K562 (cell line): ENCODE data around the gene ABCC6. TPM values are rescaled to one million over a fixed set of nuclear protein-coding genes. Genes with fewer than 3 reads are reported as not detected.

ENCODE experiments used
- ATAC-seq: fragments of 200-7000 bp; cut with Tn5 transposase; 3 replicates; pipeline ENCODE4 v1.9.1; 2020; ENCODE audit warnings: moderate library complexity
- BruUV-seq: library from RNA; stranded (reverse); fragments of 400-500 nt; replicated peaks from 2 replicates; lab custom pipeline; 2021; lab: Mats Ljungman, UMichigan
- CTCF ChIA-PET: fragments of 300-600 bp; formaldehyde crosslinking; extraction: SDS; loops from one replicate; lab custom pipeline; 2021; ENCODE audit warnings: low intra/inter-chr PET ratio; lab: Yijun Ruan, JAX
- POLR2A ChIA-PET: fragments of 300-600, 350-650 bp; sonication (Branson Sonifier 250); formaldehyde crosslinking; extraction: SDS; loops from one replicate; lab custom pipeline; 2021; ENCODE audit warnings: antibody characterized with exemption, inconsistent platforms; lab: Yijun Ruan, JAX
- DNase-seq, 4 experiments: peaks; one replicate each; pipeline versions ENCODE4 v3.0.0 to v3.0.0-alpha.2; 2011 to 2018; ENCODE audit warnings: low spot score in 3 of 4, mixed read lengths in 3 of 4; ENCODE audit errors: extremely low read depth in 1 of 4
- FAIRE-seq: peaks from 2 replicates; lab custom pipeline; 2011; peaks lifted over from hg19 to GRCh38; lab: Jason Lieb, UNC
- H2AFZ ChIP-seq: 2 replicates; pipeline ENCODE4 v1.6.0; 2011; ENCODE audit warnings: low read depth, low read length, control low read depth, inconsistent platforms
- H3K27ac ChIP-seq: fragments of 200-600 bp; 3 replicates; pipeline ENCODE4 v1.8.0; 2011; ENCODE audit warnings: low read depth, mild to moderate bottlenecking, control low read depth, inconsistent platforms, low read length, moderate library complexity, mixed read lengths; ENCODE audit errors: extremely low read depth
- H3K27me3 ChIP-seq, 2 experiments: fragments of 300-600 bp in 1 of 2; 2 replicates in 1 of 2; 3 replicates in 1 of 2; pipeline versions ENCODE4 v1.6.0 to v1.8.0; 2011; ENCODE audit warnings: inconsistent platforms in 2 of 2, low read length in 2 of 2, mild to moderate bottlenecking in 1 of 2, mixed read lengths in 1 of 2, moderate library complexity in 1 of 2; ENCODE audit not compliant: control insufficient read depth in 2 of 2, insufficient read depth in 2 of 2
- H3K36me3 ChIP-seq: fragments of 300-600 bp; 3 replicates; pipeline ENCODE4 v1.8.0; 2011; ENCODE audit warnings: mild to moderate bottlenecking, low read length, inconsistent platforms; ENCODE audit not compliant: control insufficient read depth, insufficient read depth
- H3K4me1 ChIP-seq, 2 experiments: fragments of 200-600 bp in 1 of 2; replicated peaks in 1 of 2; 2 replicates in 1 of 2; 3 replicates in 1 of 2; pipeline versions ENCODE4 v1.5.1 to v1.8.0; 2011; ENCODE audit warnings: inconsistent platforms in 2 of 2, low read length in 2 of 2, mild to moderate bottlenecking in 1 of 2, mixed read lengths in 1 of 2, moderate library complexity in 1 of 2; ENCODE audit not compliant: control insufficient read depth in 2 of 2, insufficient read depth in 2 of 2
- H3K4me2 ChIP-seq: 2 replicates; pipeline ENCODE4 v1.6.1; 2011; ENCODE audit warnings: low read length, control low read depth, inconsistent platforms, mixed read lengths; ENCODE audit not compliant: insufficient read depth
- H3K4me3 ChIP-seq: fragments of 200-600 bp; sonication (generic), shearing (Covaris generic); 2 replicates; pipeline ENCODE4 v1.5.1; 2016; ENCODE audit warnings: control low read depth, inconsistent platforms
- H3K79me2 ChIP-seq: fragments of 200-600 bp; 3 replicates; pipeline ENCODE4 v1.8.0; 2011; ENCODE audit warnings: low read length, inconsistent platforms; ENCODE audit not compliant: control insufficient read depth, insufficient read depth
- H3K9ac ChIP-seq, 2 experiments: 2 replicates each; pipeline versions ENCODE4 v1.6.0 to v1.6.1; 2011; ENCODE audit warnings: low read depth in 2 of 2, low read length in 2 of 2, control low read depth in 1 of 2, inconsistent platforms in 1 of 2, mild to moderate bottlenecking in 1 of 2, mixed read lengths in 1 of 2; ENCODE audit not compliant: insufficient read depth in 1 of 2
- H3K9me1 ChIP-seq: one replicate; pipeline ENCODE4 v1.6.0; 2011; ENCODE audit warnings: inconsistent platforms, mild to moderate bottlenecking, low read length, moderate library complexity; ENCODE audit not compliant: control insufficient read depth, insufficient read depth
- H3K9me3 ChIP-seq: replicated peaks from 2 replicates; pipeline ENCODE4 v1.5.1; 2011; ENCODE audit warnings: low read depth, low read length, inconsistent platforms; ENCODE audit not compliant: control insufficient read depth, insufficient read depth
- H4K20me1 ChIP-seq: replicated peaks from 2 replicates; pipeline ENCODE4 v1.6.1; 2011; ENCODE audit warnings: low read length, inconsistent platforms, mixed read lengths; ENCODE audit not compliant: control insufficient read depth, insufficient read depth
- CBX2 ChIP-seq: fragments of 200-600 bp; sonication (generic); IDR thresholded peaks from one replicate; pipeline ENCODE4 v1.6.1; 2012; ENCODE audit warnings: mild to moderate bottlenecking, low read length, inconsistent platforms; ENCODE audit not compliant: insufficient read depth, poor library complexity, severe bottlenecking
- COPS2 ChIP-seq: fragments of 450-650 bp; conservative IDR thresholded peaks from 2 replicates; pipeline ENCODE4 v1.6.1; 2016; ENCODE audit warnings: mild to moderate bottlenecking, moderate library complexity
- GATA2 ChIP-seq: sonication (generic); formaldehyde crosslinking; IDR thresholded peaks from 2 replicates; pipeline ENCODE4 v1.4.0; 2020; ENCODE audit warnings: mild to moderate bottlenecking, missing genetic modification reagents
- HCFC1 ChIP-seq: IDR thresholded peaks from 2 replicates; pipeline ENCODE4 v1.6.1; 2012; ENCODE audit warnings: low read depth, low read length, improper control_type of control experiment
- MAFK ChIP-seq: IDR thresholded peaks from 2 replicates; pipeline ENCODE4 v1.6.1; 2011; ENCODE audit warnings: low read length, improper control_type of control experiment
- PYGO2 ChIP-seq: fragments of 450-650 bp; IDR thresholded peaks from 2 replicates; pipeline ENCODE4 v1.6.1; 2016; ENCODE audit warnings: mild to moderate bottlenecking, missing genetic modification characterization, moderate library complexity, missing compliant biosample characterization
- TRIM24 ChIP-seq, 2 experiments: fragments of 450-650 bp; IDR thresholded peaks; 2 replicates each; pipeline ENCODE4 v1.6.1; 2016
- U2AF2 ChIP-seq: fragments of 200-400 bp; formaldehyde crosslinking; optimal IDR thresholded peaks from 2 replicates; pipeline ENCODE3; 2017; ENCODE audit warnings: low read depth, mild to moderate bottlenecking, low read length
- XRCC3 ChIP-seq: fragments of 450-650 bp; IDR thresholded peaks from 2 replicates; pipeline ENCODE4 v1.6.1; 2017; ENCODE audit warnings: mild to moderate bottlenecking, moderate library complexity
- ZNF280A ChIP-seq: fragments of 450-650 bp; IDR thresholded peaks from 2 replicates; pipeline ENCODE4 v1.6.1; 2018; ENCODE audit warnings: mild to moderate bottlenecking, low read depth; ENCODE audit not compliant: partially characterized antibody
- ZNF512 ChIP-seq: IDR thresholded peaks from 2 replicates; pipeline ENCODE4 v1.6.1; 2016; ENCODE audit warnings: missing genetic modification characterization, missing compliant biosample characterization
- ZSCAN32 ChIP-seq: fragments of 450-650 bp; formaldehyde crosslinking; IDR thresholded peaks from 2 replicates; pipeline ENCODE4 v1.4.0; 2020; ENCODE audit warnings: mild to moderate bottlenecking, moderate library complexity
- WGBS: fragments of 100-300 bp; shearing (Covaris generic); methylation state at CpG from one replicate; pipeline ENCODE4 v1.1.6; 2016; ENCODE audit warnings: low coverage, mixed read lengths; ENCODE audit not compliant: insufficient coverage; ENCODE audit errors: missing lambda C conversion rate; 5-methylcytosine and 5-hydroxymethylcytosine counted together
- in situ Hi-C: fragments of 300-500 bp; cut with MboI; formaldehyde crosslinking; loops from 4 replicates; pipeline ENCODE4 v1.15.0; 2018; ENCODE audit warnings: inconsistent platforms, mixed read lengths
- intact Hi-C: fragments of 100-400 bp; cut with micrococcal nuclease; formaldehyde crosslinking; loops from 2 replicates; pipeline ENCODE4 v1.14.2; 2022
- polyA plus RNA-seq, 8 experiments: library from polyadenylated mRNA; depleted of rRNA in 4 of 8; stranded (reverse) in 5 of 8; unstranded in 3 of 8; fragments of >200 nt; fragmentation: Nextera tagmentation in 2 of 8; fragmentation: Illumina TruSeq in 1 of 8; extraction: Ambion mirVana in 2 of 8; extraction: Trizol in 1 of 8; gene quantifications; 2 replicates each; pipeline versions ENCODE4 v1.2.1 to v1.2.3, GENCODE V29; 2011 to 2014; ENCODE audit warnings: inconsistent platforms in 1 of 8, missing spikeins in 1 of 8
- total RNA-seq, 7 experiments: library from RNA; depleted of rRNA in 6 of 7; stranded (reverse); fragments of >200 nt in 6 of 7; fragmentation: Illumina TruSeq in 2 of 7; extraction: Trizol in 2 of 7; gene quantifications; 2 replicates each; pipeline versions ENCODE4 v1.2.1 to v1.2.3, GENCODE V29; 2011 to 2021; ENCODE audit warnings: low replicate concordance in 1 of 7
- TF ChIP-seq, protein P1 (sequence below): sonication (generic); formaldehyde crosslinking; IDR thresholded peaks from 2 replicates; pipeline ENCODE4 v1.8.1; 2022; ENCODE audit warnings: missing genetic modification reagents
- TF ChIP-seq, protein P2 (sequence below), 2 experiments: fragments of 450-650 bp in 1 of 2; IDR thresholded peaks; 2 replicates each; pipeline ENCODE4 v1.6.1; 2011 to 2017; ENCODE audit warnings: low read depth in 2 of 2, antibody characterized with exemption in 1 of 2, borderline replicate concordance in 1 of 2, low read length in 1 of 2, mild to moderate bottlenecking in 1 of 2, mixed read lengths in 1 of 2; ENCODE audit not compliant: control insufficient read depth in 1 of 2

The ABCC6 gene
- total and polyA plus RNA-seq, 9 of the 15 experiments (the other 6 are each of a cell fraction or from before 2014, with no cell fraction given) = 0.03 to 0.46 (median 0.07) TPM; not detected in 4

- TF ChIP-seq HCFC1 (no peak), ZSCAN32 (CRISPR knock-in tag) (no peak), ZNF512 (tag) (no peak)
- TF ChIP-seq, protein P1, sequence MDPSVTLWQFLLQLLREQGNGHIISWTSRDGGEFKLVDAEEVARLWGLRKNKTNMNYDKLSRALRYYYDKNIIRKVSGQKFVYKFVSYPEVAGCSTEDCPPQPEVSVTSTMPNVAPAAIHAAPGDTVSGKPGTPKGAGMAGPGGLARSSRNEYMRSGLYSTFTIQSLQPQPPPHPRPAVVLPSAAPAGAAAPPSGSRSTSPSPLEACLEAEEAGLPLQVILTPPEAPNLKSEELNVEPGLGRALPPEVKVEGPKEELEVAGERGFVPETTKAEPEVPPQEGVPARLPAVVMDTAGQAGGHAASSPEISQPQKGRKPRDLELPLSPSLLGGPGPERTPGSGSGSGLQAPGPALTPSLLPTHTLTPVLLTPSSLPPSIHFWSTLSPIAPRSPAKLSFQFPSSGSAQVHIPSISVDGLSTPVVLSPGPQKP (CRISPR knock-in tag) = no peak
These were observed 103.3 kb downstream of the ABCC6 start (continued) for GRCh38 chr16:16120044-16120381.

DNA sequence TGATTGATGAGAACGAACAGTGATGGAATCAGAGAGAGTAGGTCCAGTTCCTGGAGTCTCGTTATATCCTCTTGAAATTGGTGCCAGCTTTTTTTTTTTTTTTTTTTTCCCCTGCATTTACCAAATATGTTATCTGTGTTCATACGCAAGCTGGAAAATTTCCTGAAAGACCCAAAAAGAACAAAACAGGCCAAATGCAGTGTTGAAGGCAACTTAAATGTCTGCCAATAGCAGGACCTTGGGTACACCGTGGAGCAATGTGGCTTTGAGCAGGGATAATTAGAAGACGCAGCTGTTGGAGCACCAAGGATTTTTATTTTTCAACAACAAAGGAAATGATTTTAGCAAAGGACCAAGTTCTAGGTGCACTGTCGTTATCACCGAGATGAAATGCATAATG is 105.0 kb downstream of the ABCC6 start:
- DNase-seq (peak in 1 of 4 experiments; percentile 43), FAIRE-seq (no peak), ATAC-seq (no peak)
- H3K4me2 ChIP-seq = no peak overlapping the region
- no peak overlapping the region for H3K4me3 ChIP-seq
- ChIA-PET CTCF (no interaction called here), POLR2A (interaction anchor here (0.8 kb wide), 1 partner anchor 35 kb away, joined by 3 read pairs; no protein-coding TSS in a partner anchor)
- H4K20me1 ChIP-seq = no peaks in the 10 kb centered on the region
- in situ Hi-C loops (no loop called here), intact Hi-C loops (no loop called here)
- H3K79me2 ChIP-seq = no peaks in the 10 kb centered on the region
- BruUV-seq = no TSS peak
- 91% methylated on average over 7 of the region's 7 CpGs for WGBS
- no peaks in the 10 kb centered on the region for H3K9me1 ChIP-seq
- H2AFZ ChIP-seq = no peak overlapping the region
- peaks cover 26% of the 10 kb centered on the region for H3K9me3 ChIP-seq
- no peak overlapping the region for H3K27ac ChIP-seq
- H3K36me3 ChIP-seq = peaks cover 88% of the 10 kb centered on the region
- H3K9ac ChIP-seq = no peak overlapping the region
- H3K4me1 ChIP-seq = peaks cover 14 to 18% of the 10 kb centered on the region in 2 experiments; a peak in 4 of 5 replicates
- no peaks in the 10 kb centered on the region for H3K27me3 ChIP-seq
- TF ChIP-seq PYGO2 (tag) = no peak
- TF ChIP-seq COPS2 = no peak
- TF ChIP-seq U2AF2 = no peak
- TF ChIP-seq GATA2 (CRISPR knock-in tag) = 0 out of 2 replicates have a peak, but pooled peaks have one; percentile 33
- TF ChIP-seq, protein P2, sequence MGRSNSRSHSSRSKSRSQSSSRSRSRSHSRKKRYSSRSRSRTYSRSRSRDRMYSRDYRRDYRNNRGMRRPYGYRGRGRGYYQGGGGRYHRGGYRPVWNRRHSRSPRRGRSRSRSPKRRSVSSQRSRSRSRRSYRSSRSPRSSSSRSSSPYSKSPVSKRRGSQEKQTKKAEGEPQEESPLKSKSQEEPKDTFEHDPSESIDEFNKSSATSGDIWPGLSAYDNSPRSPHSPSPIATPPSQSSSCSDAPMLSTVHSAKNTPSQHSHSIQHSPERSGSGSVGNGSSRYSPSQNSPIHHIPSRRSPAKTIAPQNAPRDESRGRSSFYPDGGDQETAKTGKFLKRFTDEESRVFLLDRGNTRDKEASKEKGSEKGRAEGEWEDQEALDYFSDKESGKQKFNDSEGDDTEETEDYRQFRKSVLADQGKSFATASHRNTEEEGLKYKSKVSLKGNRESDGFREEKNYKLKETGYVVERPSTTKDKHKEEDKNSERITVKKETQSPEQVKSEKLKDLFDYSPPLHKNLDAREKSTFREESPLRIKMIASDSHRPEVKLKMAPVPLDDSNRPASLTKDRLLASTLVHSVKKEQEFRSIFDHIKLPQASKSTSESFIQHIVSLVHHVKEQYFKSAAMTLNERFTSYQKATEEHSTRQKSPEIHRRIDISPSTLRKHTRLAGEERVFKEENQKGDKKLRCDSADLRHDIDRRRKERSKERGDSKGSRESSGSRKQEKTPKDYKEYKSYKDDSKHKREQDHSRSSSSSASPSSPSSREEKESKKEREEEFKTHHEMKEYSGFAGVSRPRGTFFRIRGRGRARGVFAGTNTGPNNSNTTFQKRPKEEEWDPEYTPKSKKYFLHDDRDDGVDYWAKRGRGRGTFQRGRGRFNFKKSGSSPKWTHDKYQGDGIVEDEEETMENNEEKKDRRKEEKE (IDR thresholded peaks at IDR 0.05; ENCODE audit: borderline replicate concordance in 1 of 2, control insufficient read depth in 1 of 2, low read depth in 2 of 2, low read length in 1 of 2) = no peak
- no peak for TF ChIP-seq XRCC3
- no peak for TF ChIP-seq CBX2
- TF ChIP-seq ZNF280A = peak; percentile 91
- no peak for TF ChIP-seq MAFK
- peak; percentile 71 to 74 for TF ChIP-seq TRIM24 (IDR thresholded peaks at IDR 0.05)
